ENCODE data around the gene SHISA6.
"Not testable (repeated sequence)": the region's sequence is repeated elsewhere in the genome, so short reads cannot be mapped to it uniquely, and the experiment has no call there.

The SHISA6 gene

DNA sequence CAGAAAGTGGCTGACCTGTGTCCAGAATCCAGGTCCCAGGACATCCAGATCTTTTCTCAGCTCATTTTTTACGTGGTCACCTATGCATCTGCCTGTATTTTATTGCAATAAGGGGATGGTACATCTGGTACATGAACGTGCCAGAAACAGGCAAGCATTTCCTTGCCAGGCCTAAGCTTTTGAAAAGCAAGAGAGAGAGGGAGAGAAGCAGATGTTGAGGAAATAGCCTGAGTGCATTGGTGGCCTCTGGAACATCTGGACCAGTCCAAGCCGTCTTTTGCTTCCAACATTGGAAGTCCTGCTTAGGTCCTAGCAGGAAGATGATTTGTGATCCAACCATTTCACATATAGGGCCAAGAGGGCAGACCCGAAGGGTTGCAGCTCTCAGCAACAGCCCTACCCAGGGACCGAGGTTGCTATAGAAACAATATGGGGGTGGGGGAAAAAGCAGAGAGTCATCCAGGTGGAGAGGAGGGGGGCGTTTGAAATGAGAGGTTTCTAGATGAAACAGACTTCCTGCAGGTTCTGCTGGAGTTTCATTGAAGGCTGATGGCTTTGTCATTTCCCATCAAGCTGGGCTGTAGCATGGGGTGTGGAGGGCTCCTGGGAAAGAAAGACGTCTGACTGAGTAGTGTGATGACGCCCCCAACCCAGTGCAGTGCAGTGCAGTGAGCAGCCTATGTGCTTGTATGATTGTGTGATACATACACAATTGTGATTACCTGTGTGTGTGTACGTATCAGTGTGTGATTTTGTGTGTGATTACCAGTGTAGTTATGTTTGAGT, 61.6 kb downstream of the SHISA6 start:
- DNase-seq (ENCODE audit: low read depth in 2 of 2, low spot score in 1 of 2) = no peak

GRCh38 chr17:11303773-11304394, 62.9 kb downstream of the SHISA6 start:
- no peak for DNase-seq (ENCODE audit: low read depth in 2 of 2, low spot score in 1 of 2)

GRCh38 chr17:11304568-11304967, 63.6 kb downstream of the SHISA6 start:
- DNase-seq (ENCODE audit: low read depth in 2 of 2, low spot score in 1 of 2) = no peak

GRCh38 chr17:11305524-11305923, 64.5 kb downstream of the SHISA6 start:
- no peak for DNase-seq (ENCODE audit: low read depth in 2 of 2, low spot score in 1 of 2)

DNA sequence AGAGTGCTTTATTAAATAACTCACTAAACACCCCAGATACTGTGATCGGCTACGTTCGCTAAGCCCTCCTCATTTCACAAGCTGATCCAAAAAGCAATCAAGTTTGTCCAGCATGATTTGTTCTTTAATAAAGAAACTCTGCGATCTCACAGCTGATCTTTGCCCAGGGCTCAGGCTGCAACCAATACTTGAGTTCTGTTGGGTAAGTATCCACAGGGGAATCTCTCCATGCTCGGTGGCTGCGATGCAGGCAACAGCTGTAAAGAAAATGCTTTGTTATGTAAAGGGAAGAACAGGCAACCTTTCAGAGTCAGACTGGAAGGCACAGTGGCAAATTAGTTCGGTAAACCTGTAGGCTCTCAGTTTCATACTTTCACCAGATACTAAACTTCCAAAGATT, 67.5 kb downstream of the SHISA6 start:
- DNase-seq (ENCODE audit: low read depth in 2 of 2, low spot score in 1 of 2) = no peak

DNA sequence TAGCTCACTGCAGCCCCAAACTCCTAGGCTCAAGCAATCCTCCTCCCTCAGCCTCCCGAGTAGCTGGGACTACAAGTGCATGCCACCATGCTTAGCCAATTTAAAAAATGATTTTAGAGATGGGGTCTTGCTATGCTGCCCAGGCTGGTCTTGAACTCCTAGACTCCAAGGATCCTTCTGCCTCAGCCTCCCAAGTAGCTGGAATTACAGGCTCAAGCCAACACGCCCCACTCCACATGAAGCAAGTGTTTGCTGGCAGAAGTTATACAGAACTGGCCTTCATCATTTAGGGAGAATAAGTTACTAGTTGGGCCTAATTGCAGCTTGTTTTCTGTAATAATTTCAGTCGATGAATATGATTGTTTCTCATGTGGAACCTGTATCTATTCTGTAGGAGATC, 68.0 kb downstream of the SHISA6 start:
- no peak for DNase-seq (ENCODE audit: low read depth in 2 of 2, low spot score in 1 of 2)

DNA sequence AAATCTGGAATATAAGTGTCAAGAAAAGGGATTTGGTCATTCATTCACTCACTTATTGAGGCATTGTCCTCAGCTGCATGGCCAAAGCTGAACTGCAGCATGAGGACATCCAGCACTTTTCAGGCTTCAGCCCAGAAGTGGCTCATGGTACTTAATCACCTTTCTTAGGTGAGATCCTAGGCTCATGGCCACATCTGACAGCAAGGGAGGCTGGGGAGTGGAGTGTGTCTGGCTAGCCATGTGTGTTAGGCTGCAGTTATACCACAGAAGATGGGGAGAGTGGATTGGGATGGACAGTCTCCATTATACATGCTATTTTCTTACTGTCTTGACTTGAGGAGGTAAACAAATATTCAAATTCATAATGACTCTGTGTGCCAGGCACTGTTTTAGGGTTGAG, 68.8 kb downstream of the SHISA6 start:
- no peak for DNase-seq (ENCODE audit: low read depth in 2 of 2, low spot score in 1 of 2)

DNA sequence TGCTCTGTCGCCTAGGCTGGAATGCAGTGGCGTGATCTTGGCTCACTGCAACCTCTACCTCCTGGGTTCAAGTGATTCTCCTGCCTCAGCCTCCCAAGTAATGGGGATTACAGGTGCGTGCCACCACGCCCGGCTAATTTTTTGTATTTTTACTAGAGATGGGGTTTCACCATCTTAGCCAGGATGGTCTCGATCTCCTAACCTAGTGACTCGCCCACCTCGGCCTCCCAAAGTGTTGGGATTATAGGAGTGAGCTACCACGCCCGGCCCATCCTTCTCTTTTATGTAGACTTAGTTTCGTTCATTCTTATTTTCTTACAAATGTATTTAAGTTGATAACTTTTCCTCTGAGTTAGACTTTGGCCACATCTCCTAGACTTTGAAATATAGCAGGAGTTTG, 75.4 kb downstream of the SHISA6 start:
- DNase-seq (ENCODE audit: low read depth in 2 of 2, low spot score in 1 of 2) = not testable (repeated sequence)

GRCh38 chr17:11318207-11318606, 77.2 kb downstream of the SHISA6 start:
- DNase-seq (ENCODE audit: low read depth in 2 of 2, low spot score in 1 of 2) = no peak

- DNase-seq (ENCODE audit: low read depth in 2 of 2, low spot score in 1 of 2) = no peak
Observed at GRCh38 chr17:11319894-11320293, 78.9 kb downstream of the SHISA6 start.

DNA sequence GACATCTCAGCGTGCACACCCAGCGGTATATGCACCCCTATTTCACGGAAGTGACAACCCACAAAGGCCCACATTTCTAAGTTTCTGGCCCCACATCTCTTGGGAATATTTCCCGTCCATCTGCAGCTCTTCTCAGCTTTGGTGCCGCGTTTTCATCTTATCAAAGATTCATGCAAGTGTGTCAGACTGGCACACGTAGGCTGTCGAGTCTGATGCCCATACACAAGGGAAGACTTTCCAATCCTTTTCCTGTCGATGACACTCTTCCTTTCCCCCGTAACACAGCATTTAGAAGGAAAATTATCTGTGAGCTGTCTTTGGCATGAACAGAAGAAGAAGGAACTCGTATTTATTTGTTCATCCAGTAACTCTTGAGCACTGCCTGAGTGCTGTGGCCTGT, 83.0 kb downstream of the SHISA6 start:
- DNase-seq (ENCODE audit: low read depth in 2 of 2, low spot score in 1 of 2) = no peak

DNA sequence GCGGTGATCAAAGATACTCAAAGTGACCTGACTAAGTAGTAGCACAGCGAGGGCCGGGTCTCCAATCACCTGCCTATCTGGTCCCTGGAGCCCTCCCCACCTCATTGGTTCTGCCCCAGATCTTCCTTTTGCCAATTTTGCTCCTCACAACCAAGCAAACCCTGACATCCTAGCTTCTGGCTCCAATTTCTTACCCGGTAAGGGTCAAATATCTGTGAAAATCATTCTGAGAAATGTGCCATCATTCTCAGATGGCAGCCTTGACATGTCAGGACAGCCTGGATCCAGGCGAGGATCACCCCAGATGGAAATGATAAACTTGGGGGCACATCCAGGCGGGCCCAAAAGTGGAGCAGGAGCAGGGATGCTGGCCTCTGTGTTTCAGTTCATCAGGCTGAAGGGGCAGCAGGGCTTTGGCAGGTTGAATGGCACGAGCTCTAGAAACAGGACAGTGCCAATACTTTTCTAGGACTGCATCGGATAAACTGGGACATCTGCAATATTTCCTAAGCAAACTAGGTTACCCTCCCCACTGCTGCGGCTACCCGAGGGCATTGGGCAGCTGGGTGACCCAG, 83.9 kb downstream of the SHISA6 start:
- DNase-seq (ENCODE audit: low read depth in 2 of 2, low spot score in 1 of 2) = no peak

- no peak for DNase-seq (ENCODE audit: low read depth in 2 of 2, low spot score in 1 of 2)
Observed at GRCh38 chr17:11326492-11326891, 85.5 kb downstream of the SHISA6 start.

GRCh38 chr17:11328770-11329169, 87.8 kb downstream of the SHISA6 start:
- DNase-seq (ENCODE audit: low read depth in 2 of 2, low spot score in 1 of 2) = no peak

- no peak for DNase-seq (ENCODE audit: low read depth in 2 of 2, low spot score in 1 of 2)
Observed at GRCh38 chr17:11330006-11330405, 89.0 kb downstream of the SHISA6 start.

GRCh38 chr17:11330826-11331225, 89.8 kb downstream of the SHISA6 start:
- DNase-seq (ENCODE audit: low read depth in 2 of 2, low spot score in 1 of 2) = no peak

- no peak for DNase-seq (ENCODE audit: low read depth in 2 of 2, low spot score in 1 of 2)
Observed at GRCh38 chr17:11331547-11332513, 90.8 kb downstream of the SHISA6 start.

DNA sequence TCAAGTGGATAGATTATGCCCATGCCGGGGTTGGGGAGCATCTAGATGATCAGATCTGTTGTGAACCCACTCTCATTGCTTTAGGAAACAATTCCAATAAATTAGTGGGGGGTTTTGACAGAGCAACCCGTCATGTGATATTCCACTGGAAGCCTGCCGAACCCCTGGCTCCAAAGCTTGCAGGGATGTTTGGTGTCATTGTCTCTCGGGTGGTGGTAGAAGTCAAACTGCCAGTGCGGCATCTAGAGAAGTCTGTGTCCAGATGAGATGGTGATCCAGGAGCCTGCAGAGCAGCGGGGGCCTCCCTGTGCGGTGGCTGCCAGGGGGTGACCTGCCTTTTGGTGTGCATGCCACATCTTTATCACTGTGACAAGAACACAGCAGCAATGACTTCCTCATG, 91.7 kb downstream of the SHISA6 start:
- DNase-seq (ENCODE audit: low read depth in 2 of 2, low spot score in 1 of 2) = no peak

GRCh38 chr17:11334493-11334892, 93.5 kb downstream of the SHISA6 start:
- no peak for DNase-seq (ENCODE audit: low read depth in 2 of 2, low spot score in 1 of 2)

- DNase-seq (ENCODE audit: low read depth in 2 of 2, low spot score in 1 of 2) = no peak
Observed at GRCh38 chr17:11336290-11336689, 95.3 kb downstream of the SHISA6 start.

GRCh38 chr17:11340803-11341202, 99.8 kb downstream of the SHISA6 start:
- DNase-seq (ENCODE audit: low read depth in 2 of 2, low spot score in 1 of 2) = no peak

All from stimulated activated CD8-positive, alpha-beta memory T cell treated with anti-CD3 and anti-CD28 coated beads, Interleukin-4, amount 100 ng/mL, for 1 hour (primary cell).